GM04504 (cell line): ENCODE measurements around the gene KLK6.

ENCODE experiments used
- DNase-seq: peaks from one replicate; pipeline ENCODE4 v3.0.0-alpha.2; 2012; ENCODE audit warnings: low read depth

KLK6 gene

GRCh38 chr19:50952910-50953309 lies 16.5 kb downstream of the KLK6 start, which contains the start of gene KLK5:
Gene KLK5 (minus strand): TSS chr19:50953038. CDS start chr19:50952657, 381 bp downstream.
- DNase-seq, result no peak

DNA sequence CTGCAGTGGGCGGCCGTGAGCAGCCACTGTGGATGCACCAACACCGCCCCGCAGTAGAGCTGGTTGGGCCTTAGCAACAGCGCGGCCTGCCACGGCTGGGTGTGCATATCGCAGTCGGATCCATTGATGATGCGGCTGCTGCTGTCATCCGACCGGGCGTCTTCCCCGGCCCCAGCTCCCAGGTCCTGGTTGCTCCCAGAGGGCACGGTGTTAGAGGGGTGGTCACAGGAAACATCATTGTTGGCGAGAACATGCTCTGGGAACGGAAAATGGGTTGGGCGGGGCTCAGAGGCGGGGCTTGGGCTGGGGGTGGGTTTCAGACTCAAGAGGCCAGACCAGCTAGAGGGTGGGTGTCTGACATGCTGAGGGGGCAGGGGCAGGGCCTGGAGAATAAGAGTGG lies 19.5 kb downstream of the KLK6 start:
- no peak for DNase-seq

DNA sequence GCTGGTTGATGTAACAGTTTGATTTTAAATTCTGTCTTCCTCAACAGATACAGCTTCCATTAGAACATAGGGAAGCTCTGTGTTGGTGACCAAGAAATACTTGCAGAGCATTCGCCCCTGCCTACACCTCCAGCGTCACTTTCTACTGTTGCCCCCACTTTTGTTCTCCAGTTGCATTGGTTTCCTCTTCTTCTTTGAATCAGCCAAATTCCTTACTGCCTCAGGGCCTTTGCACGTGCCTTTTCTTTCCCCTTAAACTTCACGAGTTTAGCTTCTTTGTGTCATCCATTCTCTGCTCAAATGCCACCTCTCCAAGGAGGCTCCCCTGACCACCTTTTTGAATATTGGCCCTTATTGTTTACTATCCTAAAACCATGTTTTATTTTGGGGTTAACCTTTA lies 22.3 kb downstream of the KLK6 start:
- DNase-seq, result no peak

- DNase-seq, result no peak
Measured at GRCh38 chr19:50944795-50945194, 24.6 kb downstream of the KLK6 start.

DNA sequence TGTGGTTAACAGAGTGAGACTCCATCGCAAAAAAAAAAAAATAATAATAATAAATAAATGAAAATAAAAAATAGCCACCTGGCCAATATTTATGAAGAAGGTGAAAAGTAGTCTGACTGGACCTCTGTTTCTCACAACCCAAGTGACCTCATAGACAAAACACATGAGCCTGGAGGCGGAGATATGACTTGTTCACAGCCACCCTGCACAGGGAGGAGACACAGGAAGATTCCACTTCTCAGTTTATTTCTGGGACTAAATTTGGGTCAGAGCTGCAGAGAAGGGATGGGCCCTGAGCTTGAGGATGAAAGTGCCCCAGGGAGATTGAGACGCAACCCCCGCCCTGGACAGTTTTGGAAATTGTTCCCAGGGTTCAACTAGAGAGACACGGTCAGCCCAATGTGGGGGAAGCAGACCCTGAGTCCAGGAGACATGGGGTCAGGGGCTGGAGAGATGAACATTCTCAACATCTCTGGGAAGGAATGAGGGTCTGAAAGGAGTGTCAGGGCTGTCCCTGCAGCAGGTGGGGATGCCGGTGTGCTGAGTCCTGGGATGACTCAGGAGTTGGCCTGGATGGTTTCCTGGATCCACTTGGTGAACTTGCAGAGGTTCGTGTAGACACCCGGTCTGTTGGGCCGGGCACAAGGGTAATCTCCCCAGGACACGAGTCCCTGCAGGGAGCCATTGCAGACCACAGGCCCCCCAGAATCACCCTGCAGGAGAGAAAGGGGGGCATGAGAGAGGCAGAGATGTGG lies 26.1 kb downstream of the KLK6 start:
- DNase-seq, result no peak

DNA sequence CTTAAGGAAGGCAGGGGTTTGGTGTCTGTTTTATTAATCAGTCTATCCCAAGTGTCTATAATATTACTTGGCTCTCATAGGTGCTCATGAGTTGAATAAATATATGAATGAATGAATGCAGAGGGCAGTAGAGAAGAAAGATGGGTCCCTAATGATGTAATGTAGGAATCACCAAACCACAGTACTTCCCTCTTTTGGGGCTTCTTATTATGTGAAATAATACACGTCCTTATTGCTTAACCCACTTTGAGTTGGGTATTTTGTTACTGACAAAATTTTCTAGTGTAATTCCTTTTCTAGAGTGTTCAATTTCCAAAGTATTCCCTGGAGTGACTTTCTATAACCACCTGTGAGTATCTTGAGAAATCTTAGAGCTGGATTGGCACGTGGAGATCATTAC lies 29.8 kb downstream of the KLK6 start:
- no peak for DNase-seq

GRCh38 chr19:50933640-50934039 lies 35.8 kb downstream of the KLK6 start:
- no peak for DNase-seq

- no peak for DNase-seq
Measured at GRCh38 chr19:50932690-50933083, 36.7 kb downstream of the KLK6 start.

DNA sequence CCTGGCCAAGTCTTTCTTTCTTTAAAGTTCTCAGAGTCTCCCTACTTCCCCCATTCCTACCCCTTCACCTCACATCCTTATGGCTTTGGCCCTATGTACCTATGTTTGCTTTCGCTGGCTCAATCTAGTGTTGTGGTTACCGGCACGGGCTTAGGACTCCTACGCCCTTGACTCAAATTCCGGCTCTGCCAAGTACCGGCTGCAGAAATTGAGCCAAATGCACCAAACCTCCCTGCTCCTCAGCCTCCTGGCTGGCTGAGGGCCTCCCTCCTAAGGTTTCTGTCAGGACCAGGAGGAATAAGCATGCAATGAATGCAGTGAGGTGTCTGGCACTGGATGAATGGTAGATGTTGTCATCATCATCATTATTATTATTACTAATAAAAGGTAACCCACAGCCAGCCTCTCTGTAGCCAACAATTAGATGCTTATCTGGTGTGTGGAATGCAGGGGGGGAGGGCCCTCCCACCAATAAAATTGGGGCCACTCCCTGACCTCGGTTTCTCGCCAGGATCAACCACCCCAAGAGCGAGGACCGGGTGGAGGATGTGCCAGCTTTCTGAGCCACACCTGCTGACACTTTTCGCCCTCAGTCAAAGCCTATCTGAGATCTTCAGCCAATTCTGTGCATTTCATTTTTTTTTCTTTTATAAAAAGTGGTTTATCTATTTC lies 37.2 kb downstream of the KLK6 start:
- DNase-seq, result no peak

GRCh38 chr19:50931023-50931422 lies 38.4 kb downstream of the KLK6 start:
- no peak for DNase-seq

- DNase-seq, result no peak
Measured at GRCh38 chr19:50928831-50929230, 40.6 kb downstream of the KLK6 start.

DNA sequence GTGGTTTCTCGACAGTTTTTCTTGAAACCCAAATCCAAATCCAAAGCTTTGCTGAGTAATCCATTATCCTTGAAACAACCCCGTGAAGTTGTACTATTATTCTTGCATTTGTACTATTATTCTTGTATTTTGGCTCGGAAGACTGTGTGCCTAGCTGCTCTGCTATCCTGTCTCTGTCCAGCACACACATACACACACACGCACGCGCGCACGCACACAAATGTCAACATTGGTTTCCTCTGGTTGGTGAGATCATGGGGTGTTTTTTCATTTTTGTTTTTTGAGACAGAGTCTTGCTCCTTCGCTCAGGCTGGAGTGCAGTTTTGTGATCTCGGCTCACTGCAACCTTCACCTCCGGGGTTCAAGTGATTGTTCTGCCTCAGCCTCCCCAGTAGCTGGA lies 43.2 kb downstream of the KLK6 start:
- no peak for DNase-seq

DNA sequence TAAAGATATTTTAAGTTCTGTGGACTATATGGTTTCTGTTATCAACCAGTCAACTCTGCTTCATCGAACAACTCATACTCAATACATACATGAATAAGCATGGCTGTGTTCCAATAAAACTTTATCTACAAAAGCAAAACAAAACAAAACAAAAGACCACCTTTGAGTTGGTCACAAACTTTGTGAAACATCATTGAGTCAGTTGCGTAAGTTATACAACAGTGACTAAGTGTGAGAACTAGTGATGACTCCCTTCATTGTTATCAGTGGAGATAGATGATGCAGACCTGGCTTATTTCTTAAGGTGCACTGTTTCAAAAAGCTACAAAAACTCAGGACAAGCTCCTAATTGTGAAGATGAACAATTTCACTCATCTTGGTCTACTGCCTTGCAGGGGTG lies 43.7 kb downstream of the KLK6 start:
- DNase-seq, result no peak

DNA sequence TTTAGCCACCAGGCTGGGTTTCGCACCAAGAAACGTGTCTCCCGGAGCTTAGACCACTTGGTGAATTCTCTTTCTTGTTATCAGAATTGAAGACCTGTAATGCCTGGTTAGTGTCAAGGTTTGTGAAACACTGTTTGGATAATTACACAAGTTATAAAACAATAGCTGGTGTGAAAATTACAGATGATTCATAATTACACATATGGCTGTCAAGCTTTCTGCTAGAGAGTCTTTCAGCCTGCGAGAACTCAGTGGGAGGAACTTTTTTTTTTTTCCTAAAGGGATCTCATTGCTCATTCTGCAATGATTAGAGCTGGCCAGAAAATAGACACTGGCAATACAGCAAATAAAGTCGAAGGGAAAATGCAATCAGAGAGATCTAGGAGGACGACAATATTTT lies 44.8 kb downstream of the KLK6 start:
- DNase-seq, result no peak

GRCh38 chr19:50922317-50922853 lies 47.0 kb downstream of the KLK6 start:
- peak; percentile 46 for DNase-seq

DNA sequence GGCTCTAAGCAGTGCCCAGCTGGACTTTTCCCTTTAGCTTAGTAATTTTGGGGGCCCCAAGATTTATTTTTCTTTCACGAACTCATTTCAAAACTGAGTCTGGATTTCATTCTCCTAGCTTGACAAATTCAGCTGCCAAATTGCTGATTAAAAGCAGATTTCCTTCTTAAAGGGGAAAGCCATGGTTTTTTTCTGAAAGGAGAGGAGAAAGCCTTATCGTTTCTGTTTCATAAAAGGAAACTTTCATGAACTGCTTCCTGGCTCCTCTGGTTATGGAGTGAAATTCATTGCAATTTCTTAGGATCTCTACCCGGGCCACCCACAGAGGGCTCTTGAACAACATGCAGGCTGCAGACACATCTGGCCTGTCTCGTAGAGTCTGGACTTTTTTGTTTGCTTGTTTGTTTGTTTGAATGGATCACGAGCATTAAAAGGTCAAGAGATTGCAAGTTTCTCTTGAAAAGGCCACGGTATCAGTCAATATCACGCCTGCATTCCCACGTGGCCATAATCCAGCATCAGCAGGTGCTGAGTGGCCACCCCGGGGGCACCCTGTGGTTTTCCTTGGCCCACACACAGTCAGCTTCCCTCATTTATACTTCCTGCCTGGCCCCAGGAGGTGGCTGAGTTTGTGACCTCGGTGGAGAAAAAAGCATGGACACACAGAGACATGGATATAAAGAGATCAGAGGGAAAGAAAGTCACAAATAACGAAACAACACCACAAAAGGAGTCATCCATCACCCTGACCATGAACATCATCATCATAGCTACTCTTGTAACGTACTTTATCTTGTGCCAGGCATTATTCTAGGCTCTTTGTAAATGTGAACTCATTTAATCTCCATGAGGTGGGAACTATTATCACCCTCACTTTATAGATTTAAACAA lies 47.7 kb downstream of the KLK6 start:
- DNase-seq, result no peak

GRCh38 chr19:50916069-50916468 lies 53.3 kb downstream of the KLK6 start:
- DNase-seq, result no peak

DNA sequence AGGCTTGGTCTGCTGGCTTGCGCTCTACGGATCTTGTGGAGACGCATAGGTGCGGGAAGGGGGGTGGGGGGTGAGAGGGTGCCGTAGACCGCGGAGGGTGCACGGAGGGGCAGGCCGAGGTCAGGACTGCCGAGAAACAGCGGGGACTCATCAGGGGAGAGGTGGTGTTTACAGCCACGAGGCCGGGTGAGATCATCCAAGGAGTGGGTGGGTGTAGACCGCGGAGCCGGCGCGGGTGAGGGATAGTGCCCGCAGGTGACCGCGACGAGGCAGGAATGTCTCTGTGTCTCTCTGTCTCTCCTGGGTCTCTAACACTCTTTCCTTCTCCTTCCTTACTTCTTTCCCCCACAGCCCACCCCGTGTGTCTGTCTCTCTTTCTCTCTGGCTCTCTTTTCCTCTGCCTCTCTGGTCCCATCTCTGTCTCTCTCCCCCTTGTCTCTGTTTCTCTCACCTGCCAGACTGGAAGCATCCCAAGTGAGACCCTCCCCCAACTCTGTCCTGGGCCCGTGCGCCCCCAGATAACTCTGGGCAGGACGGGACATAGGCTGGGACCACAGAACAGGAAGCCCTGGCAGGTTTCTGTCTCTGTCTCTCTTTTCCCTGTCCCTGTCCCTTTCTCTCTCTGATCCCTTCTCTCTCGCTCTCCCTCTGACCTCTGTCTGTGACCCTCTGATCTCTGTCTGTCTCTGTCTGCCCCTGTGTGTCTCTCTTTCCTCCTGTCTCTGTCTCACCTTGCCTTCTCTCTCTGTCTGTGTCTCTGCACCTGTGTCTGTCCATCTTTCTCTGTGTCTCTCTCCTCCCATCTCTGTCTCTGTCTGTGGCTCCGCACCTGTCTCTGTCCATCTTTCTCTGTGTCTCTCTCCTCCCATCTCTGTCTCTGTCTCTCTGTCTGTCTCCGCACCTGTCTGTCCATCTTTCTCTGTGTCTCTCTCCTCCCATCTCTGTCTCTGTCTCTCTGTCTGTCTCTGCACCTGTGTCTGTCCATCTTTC lies 56.4 kb downstream of the KLK6 start:
- no peak for DNase-seq

DNA sequence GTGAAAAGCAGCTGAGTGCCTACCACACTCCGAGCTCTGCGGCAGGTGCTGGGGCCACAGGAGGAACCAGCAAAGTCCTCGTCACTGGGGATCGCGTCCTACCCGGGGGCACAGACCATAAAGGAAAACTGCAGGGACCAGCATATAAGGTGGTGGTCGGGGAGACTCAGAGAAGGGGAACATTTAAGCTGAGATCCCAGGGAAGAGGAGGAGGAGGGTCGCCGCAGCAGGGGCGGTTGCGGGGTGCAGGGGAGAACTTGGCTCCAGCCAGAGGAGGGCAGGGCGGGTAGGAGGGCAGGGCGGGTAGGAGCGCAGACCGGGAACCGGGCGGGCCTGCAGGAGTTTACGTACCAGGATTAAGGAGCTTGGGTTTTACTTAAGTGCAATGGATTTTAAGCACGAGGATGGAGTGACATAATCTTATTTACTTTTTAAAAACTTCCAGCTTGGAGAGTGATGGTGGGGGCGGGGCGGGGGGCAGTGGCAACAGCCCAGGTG lies 57.2 kb downstream of the KLK6 start:
- no peak for DNase-seq

DNA sequence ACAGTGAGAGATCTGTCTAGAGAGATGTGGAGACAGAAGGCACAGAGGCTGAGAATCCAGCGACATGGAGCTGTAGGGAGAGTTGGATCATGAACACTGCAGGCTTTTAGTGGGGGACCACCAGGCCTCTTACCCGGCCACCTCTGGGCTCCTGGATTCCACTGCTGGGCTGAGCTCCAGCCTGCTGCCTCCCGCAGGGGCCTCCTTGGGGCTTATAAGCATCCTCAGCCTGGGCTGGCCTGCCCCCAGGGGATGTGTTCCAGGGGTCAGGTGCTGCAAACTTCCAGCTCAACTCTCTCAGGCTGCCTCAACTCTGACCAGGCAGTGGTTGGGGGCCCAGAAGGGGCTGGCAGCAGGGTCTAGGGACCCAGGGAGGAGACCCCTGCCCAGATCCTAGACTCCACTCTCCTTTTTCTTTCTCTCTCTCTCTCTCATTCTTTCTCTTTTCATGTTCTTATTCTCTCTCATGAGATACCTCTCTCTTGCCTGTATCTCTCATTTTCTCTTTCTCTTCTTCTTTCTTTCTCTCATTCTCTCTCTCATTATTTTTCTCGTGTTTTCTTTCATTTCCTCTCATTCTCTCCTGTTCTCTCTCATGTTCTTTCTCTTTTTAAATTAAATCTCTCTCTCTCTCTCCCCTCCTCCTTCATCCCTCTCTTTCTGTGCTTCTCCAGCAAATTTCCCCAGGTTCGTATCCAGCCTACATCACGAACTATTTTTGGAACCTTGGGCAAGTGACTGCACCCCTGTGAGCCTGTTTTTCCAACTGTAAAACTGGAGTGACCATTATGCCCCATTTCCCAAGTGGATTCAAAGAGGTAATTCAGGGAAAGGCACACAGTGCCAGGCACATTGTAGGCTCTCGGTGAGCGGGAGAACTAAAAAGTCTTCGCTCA lies 57.9 kb downstream of the KLK6 start, which contains the start of gene KLK4:
KLK4 (minus strand) TSS at position 190 of the 896 bp plus-strand sequence. CDS start 657 bp downstream, outside the sequence.
- no peak for DNase-seq
